Measurements from ENCODE around the gene SRL. TPM values are rescaled to one million over a fixed set of nuclear protein-coding genes. Genes with fewer than 3 reads are reported as not detected.

SRL gene
- total RNA-seq, 2 donors from 2014 or later: 2.6 to 5.3 TPM

DNA sequence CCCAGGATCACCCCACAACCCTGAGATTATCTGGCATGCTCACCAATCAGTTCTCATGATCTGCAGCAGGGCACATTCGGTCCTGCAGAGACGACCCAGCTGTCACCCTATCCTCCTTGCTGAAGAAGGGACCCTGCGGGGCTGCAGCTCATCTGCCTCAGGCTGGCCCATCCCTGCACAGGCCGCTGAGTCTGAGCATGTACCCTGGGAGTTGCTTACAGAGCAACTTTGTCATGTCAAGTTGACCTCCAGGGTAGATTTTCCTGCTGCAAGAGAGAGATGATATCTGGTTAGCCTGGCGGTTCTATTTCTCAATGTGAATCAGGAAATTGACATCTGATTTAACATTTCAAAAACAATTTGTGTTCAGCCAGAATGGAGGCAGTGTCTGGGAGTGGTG is 89.6 kb downstream of the SRL start:
- WGBS: 40% methylated on average over 5 of the region's 5 CpGs
- no peak for DNase-seq (ENCODE audit: low spot score)

DNA sequence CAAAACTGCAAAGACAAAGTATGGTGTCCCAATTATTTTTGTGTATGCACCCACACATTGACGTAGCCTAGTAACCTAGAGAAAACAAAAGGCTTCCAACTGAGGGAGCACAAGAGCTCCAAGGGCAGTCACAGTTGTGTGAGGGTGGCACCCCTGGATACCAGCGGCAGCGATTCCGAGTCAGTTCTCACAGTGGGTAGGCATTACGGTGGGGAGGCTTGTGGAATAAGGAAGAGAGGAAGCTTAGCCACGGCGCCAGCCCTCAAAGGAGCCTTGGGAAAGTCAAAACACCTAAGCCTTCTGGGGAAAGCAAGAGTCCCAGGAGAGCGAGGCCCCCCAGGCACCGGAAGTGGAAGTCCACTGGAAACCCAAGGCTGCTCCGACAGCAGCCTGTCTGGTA is 94.6 kb downstream of the SRL start:
- intact Hi-C loops (cut with DNase I): no loop called here
- no peak for DNase-seq (ENCODE audit: low spot score)
- TF ChIP-seq POLR2A (IDR thresholded peaks at IDR 0.05) (no peak), POLR2AphosphoS5 (IDR thresholded peaks at IDR 0.05) (no peak)
- TF ChIP-seq, protein P1, sequence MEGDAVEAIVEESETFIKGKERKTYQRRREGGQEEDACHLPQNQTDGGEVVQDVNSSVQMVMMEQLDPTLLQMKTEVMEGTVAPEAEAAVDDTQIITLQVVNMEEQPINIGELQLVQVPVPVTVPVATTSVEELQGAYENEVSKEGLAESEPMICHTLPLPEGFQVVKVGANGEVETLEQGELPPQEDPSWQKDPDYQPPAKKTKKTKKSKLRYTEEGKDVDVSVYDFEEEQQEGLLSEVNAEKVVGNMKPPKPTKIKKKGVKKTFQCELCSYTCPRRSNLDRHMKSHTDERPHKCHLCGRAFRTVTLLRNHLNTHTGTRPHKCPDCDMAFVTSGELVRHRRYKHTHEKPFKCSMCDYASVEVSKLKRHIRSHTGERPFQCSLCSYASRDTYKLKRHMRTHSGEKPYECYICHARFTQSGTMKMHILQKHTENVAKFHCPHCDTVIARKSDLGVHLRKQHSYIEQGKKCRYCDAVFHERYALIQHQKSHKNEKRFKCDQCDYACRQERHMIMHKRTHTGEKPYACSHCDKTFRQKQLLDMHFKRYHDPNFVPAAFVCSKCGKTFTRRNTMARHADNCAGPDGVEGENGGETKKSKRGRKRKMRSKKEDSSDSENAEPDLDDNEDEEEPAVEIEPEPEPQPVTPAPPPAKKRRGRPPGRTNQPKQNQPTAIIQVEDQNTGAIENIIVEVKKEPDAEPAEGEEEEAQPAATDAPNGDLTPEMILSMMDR (IDR thresholded peaks at IDR 0.05): no peak
- Histone ChIP-seq H3K36me3 (no peaks in the 10 kb centered on the region), H3K27me3 (replicated peaks; ENCODE audit: insufficient read depth) (no peaks in the 10 kb centered on the region), H3K4me3 (no peak overlapping the region), H3K9me3 (no peaks in the 10 kb centered on the region), H3K27ac (no peak overlapping the region), H3K4me1 (replicated peaks) (no peaks in the 10 kb centered on the region)
- 89% methylated on average over 10 of the region's 10 CpGs for WGBS

More for the DNA sequence above, 89.6 kb downstream of the SRL start:
- no peak overlapping the region for H3K27ac ChIP-seq
- no peaks in the 10 kb centered on the region for H3K27me3 ChIP-seq (replicated peaks; ENCODE audit: insufficient read depth)
- no peak for TF ChIP-seq POLR2A (IDR thresholded peaks at IDR 0.05)
- TF ChIP-seq, protein P1 (IDR thresholded peaks at IDR 0.05): no peak
- TF ChIP-seq POLR2AphosphoS5 (IDR thresholded peaks at IDR 0.05): no peak
- H3K36me3 ChIP-seq: no peaks in the 10 kb centered on the region
- intact Hi-C loops (cut with DNase I): no loop called here
- H3K4me1 ChIP-seq (replicated peaks): no peaks in the 10 kb centered on the region
- no peaks in the 10 kb centered on the region for H3K9me3 ChIP-seq
- H3K4me3 ChIP-seq: no peak overlapping the region

DNA sequence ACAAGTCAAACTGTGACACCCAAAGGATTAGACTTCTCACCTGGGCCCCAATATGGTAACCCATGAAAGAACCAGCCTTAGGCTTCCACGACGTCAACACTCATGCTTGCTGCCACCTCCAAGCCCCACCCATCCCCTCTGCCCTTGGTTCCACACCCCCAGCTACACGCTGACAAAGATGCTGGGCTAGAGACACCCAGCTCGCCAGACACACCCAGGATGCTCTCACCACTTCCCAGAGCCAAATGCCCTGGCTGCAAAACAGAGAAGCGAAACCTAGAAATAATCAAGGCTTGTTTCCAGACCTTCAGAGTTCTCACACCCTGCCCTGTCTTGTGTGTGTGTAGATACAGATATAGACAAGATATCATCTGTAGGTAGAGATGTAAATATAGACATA is 99.6 kb downstream of the SRL start:
- no peak overlapping the region for H3K27ac ChIP-seq
- no peak for DNase-seq (ENCODE audit: low spot score)
- no peaks in the 10 kb centered on the region for H3K27me3 ChIP-seq (replicated peaks; ENCODE audit: insufficient read depth)
- no peaks in the 10 kb centered on the region for H3K36me3 ChIP-seq
- WGBS: 76% methylated on average over 5 of the region's 5 CpGs
- no peaks in the 10 kb centered on the region for H3K4me1 ChIP-seq (replicated peaks)
- H3K4me3 ChIP-seq: no peak overlapping the region
- TF ChIP-seq POLR2AphosphoS5 (IDR thresholded peaks at IDR 0.05): no peak
- TF ChIP-seq POLR2A (IDR thresholded peaks at IDR 0.05): no peak
- TF ChIP-seq, protein P1 (IDR thresholded peaks at IDR 0.05): no peak
- H3K9me3 ChIP-seq: no peaks in the 10 kb centered on the region
- intact Hi-C loops (cut with DNase I): no loop called here

DNA sequence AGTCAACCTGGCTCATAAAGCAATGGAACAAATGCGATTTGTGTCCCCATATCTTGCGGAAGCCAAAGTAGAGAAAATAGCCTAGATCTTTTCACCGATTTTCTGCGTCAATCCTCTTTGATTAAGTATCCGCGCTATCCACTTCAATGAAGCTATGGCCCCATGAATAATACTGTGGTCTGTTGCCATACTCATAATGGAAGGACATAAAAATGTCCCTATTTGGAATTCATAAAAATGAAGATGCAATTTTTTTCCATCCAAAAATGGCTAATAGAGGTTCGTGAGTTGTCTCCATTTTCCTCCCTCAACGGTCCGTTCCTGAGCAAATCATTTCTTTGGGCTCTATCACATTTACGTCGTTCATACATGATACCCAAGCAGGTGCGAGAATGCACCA is 100.3 kb downstream of the SRL start:
- no peaks in the 10 kb centered on the region for H3K9me3 ChIP-seq
- no peak overlapping the region for H3K27ac ChIP-seq
- TF ChIP-seq, protein P1 (IDR thresholded peaks at IDR 0.05): no peak
- TF ChIP-seq POLR2AphosphoS5 (IDR thresholded peaks at IDR 0.05): no peak
- no peak for TF ChIP-seq POLR2A (IDR thresholded peaks at IDR 0.05)
- H3K4me1 ChIP-seq (replicated peaks): no peaks in the 10 kb centered on the region
- no peak for DNase-seq (ENCODE audit: low spot score)
- H3K36me3 ChIP-seq: no peaks in the 10 kb centered on the region
- no peaks in the 10 kb centered on the region for H3K27me3 ChIP-seq (replicated peaks; ENCODE audit: insufficient read depth)
- WGBS: 92% methylated on average over 12 of the region's 12 CpGs
- H3K4me3 ChIP-seq: no peak overlapping the region
- intact Hi-C loops (cut with DNase I): no loop called here

DNA sequence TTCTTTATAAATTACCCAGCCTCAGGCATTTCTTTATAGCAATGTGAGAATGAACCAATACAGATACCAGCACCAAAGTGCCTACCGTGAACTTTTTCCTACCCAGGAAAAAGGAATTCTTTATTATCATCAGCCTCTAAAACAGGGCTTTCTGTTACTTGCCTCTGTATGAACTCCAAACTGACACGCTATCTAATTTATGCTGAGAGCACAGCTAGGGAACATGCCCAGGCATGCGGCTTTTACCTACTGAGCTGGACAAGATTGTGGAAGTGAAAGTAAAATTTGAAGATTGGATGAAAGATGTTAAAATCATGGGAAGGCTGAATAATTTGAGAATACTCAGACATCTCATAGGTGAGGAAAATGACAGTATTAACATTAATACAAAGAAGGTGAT is 101.2 kb downstream of the SRL start:
- peak; percentile 51 for DNase-seq (ENCODE audit: low spot score)
- TF ChIP-seq, protein P1 (IDR thresholded peaks at IDR 0.05): no peak
- TF ChIP-seq POLR2AphosphoS5 (IDR thresholded peaks at IDR 0.05) (peak; percentile 49), POLR2A (IDR thresholded peaks at IDR 0.05) (no peak)
- H3K27ac ChIP-seq: peak overlapping the region in 1 of 2 donors; percentile 45
- H3K9me3 ChIP-seq: no peaks in the 10 kb centered on the region
- no peaks in the 10 kb centered on the region for H3K4me1 ChIP-seq (replicated peaks)
- intact Hi-C loops (cut with DNase I): no loop called here
- no peaks in the 10 kb centered on the region for H3K27me3 ChIP-seq (replicated peaks; ENCODE audit: insufficient read depth)
- WGBS: 26% methylated on average over 3 of the region's 3 CpGs
- H3K4me3 ChIP-seq: no peak overlapping the region
- no peaks in the 10 kb centered on the region for H3K36me3 ChIP-seq

Data from prostate gland (tissue), 2 donors.